ENCODE results near the gene IDH3G. TPM values are rescaled to one million over a fixed set of nuclear protein-coding genes. Genes with fewer than 3 reads are reported as not detected.
A peak's percentile ranks its signal among the peaks of the same experiment; 100 is the strongest.

The IDH3G gene
- 10 to 100 TPM; 23.3 to 30.1 TPM for total RNA-seq
- polyA plus RNA-seq: 10 to 100 TPM; 32.0 to 40.9 TPM

DNA sequence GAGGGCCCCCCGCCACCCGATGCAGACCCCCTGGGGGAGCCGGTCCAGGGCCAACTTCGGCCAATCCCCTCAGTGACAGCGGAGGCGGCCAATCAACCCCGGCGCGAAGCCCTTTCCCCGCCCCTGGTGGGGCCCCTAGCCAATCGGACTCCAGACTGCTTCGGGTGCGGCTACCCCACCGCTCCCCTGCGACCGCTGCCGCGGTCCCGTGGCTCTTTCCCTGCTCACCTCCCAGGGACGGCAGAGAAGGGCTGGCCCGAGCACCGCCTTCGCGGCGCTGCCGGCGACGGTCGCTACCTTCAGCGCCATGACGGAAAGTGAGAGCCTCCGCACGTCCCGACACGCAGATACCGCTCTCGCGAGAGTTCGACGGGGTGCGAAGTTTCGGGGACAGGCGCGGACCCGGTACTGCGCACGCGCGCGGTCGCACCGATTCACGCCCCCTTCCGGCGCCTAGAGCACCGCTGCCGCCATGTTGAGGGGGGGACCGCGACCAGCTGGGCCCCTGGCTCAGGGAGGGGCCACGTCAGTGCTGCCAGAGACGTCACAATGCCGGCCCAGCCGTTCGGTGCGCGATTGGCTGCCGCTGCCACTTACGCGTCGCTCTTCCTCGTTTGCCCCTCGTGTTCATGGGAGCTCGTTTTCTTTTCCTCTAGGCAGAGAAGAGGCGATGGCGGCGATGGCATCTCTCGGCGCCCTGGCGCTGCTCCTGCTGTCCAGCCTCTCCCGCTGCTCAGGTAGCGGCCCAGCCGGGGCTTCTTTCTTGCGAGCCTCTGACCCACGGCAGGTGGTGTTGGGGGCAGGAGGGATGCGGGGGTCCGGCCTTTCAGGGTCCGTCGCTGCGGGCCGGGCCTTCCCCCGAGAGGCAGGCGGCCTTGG is at the start of gene IDH3G, which contains the start of gene SSR4:
Gene IDH3G (minus strand): TSS at position 358 of the 879 bp plus-strand sequence. CDS start 49 bp downstream, at position 309.
Gene SSR4 (plus strand): TSS at position 651 of the 879 bp plus-strand sequence. CDS start 20 bp downstream, at position 671.
- Histone ChIP-seq H3K4me1 (ENCODE audit: control insufficient read depth in 4 of 4, insufficient read depth in 4 of 4, low read length in 3 of 4) (peaks cover 8 to 25% (median 17%) of the 10 kb centered on the region in 4 donors), H3K36me3 (ENCODE audit: control insufficient read depth in 4 of 4, insufficient read depth in 3 of 4, low read depth in 1 of 4, low read length in 3 of 4) (peaks cover 0 to 20% (median 4%) of the 10 kb centered on the region in 4 donors), H3K4me3 (ENCODE audit: low read depth in 1 of 3, low read length in 3 of 3) (peak within 1 kb of the TSS; percentile 84 to 91 (median 87)), H3K9me3 (ENCODE audit: control insufficient read depth in 4 of 4, low read length in 3 of 4) (peaks cover 0 to 3% (median 2%) of the 10 kb centered on the region in 4 donors), H3K27ac (ENCODE audit: low read depth in 1 of 2, low read length in 2 of 2) (peak within 1 kb of the TSS; percentile 76 to 86), H3K9ac (ENCODE audit: low read depth in 1 of 2, low read length in 2 of 2) (peak within 1 kb of the TSS; percentile 76 to 77), H3K27me3 (ENCODE audit: control insufficient read depth in 4 of 4, insufficient read depth in 4 of 4, low read length in 3 of 4) (no peaks in the 10 kb centered on the region)
- DNase-seq (ENCODE audit: low spot score): peak; percentile 90
- TF ChIP-seq REST (IDR thresholded peaks at IDR 0.05) (peak; percentile 49), JUND (IDR thresholded peaks at IDR 0.05) (no peak), GABPA (IDR thresholded peaks at IDR 0.05 in 1 of 2, conservative IDR thresholded peaks at IDR 0.05 in 1 of 2) (peak in 1 of 2 donors; percentile 77), SP1 (IDR thresholded peaks at IDR 0.05) (peak; percentile 64), HNF4G (IDR thresholded peaks at IDR 0.05) (no peak), RAD21 (IDR thresholded peaks at IDR 0.05) (no peak), EGR1 (IDR thresholded peaks at IDR 0.05; ENCODE audit: low read depth in 2 of 2) (peak in 1 of 2 donors; percentile 14), YY1 (IDR thresholded peaks at IDR 0.05) (peak; percentile 98), MAX (IDR thresholded peaks at IDR 0.05) (no peak), CTCF (IDR thresholded peaks at IDR 0.05; ENCODE audit: low read depth, low read length, missing input control) (no peak), RXRA (IDR thresholded peaks at IDR 0.05) (no peak), FOXA2 (IDR thresholded peaks at IDR 0.05) (no peak)
- TF ChIP-seq, protein P1, sequence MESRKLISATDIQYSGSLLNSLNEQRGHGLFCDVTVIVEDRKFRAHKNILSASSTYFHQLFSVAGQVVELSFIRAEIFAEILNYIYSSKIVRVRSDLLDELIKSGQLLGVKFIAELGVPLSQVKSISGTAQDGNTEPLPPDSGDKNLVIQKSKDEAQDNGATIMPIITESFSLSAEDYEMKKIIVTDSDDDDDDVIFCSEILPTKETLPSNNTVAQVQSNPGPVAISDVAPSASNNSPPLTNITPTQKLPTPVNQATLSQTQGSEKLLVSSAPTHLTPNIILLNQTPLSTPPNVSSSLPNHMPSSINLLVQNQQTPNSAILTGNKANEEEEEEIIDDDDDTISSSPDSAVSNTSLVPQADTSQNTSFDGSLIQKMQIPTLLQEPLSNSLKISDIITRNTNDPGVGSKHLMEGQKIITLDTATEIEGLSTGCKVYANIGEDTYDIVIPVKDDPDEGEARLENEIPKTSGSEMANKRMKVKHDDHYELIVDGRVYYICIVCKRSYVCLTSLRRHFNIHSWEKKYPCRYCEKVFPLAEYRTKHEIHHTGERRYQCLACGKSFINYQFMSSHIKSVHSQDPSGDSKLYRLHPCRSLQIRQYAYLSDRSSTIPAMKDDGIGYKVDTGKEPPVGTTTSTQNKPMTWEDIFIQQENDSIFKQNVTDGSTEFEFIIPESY (IDR thresholded peaks at IDR 0.05): peak; percentile 99
- WGBS: under 1% methylated on average over 90 of the region's 92 CpGs
